GM21786 (cell line): ENCODE data around the gene SMC5.
A peak's percentile ranks its signal among the peaks of the same experiment; 100 is the strongest.
"Not testable (repeated sequence)": the region's sequence is repeated elsewhere in the genome, so short reads cannot be mapped to it uniquely, and the experiment has no call there.

Source experiments
- ATAC-seq: cut with Tn5 transposase; IDR thresholded peaks from one replicate; pipeline ENCODE4 v1.9.1; 2021; ENCODE audit not compliant: unreplicated experiment

Gene SMC5

GRCh38 chr9:70258692-70259511 lies at the start of gene SMC5:
Gene SMC5 (plus strand): TSS chr9:70258978. CDS start chr9:70259079, 101 bp downstream.
- peak; percentile 76 for ATAC-seq

- ATAC-seq: no peak
Observed at GRCh38 chr9:70217029-70217428, 41.7 kb upstream of the SMC5 start.

GRCh38 chr9:70218767-70219166 lies 40.0 kb upstream of the SMC5 start:
- no peak for ATAC-seq

- no peak for ATAC-seq
Observed at GRCh38 chr9:70220216-70220615, 38.6 kb upstream of the SMC5 start.

- ATAC-seq: no peak
Observed at GRCh38 chr9:70222354-70222753, 36.4 kb upstream of the SMC5 start.

- ATAC-seq: no peak
Observed at GRCh38 chr9:70228118-70228517, 30.7 kb upstream of the SMC5 start.

GRCh38 chr9:70228611-70229010 lies 30.2 kb upstream of the SMC5 start:
- ATAC-seq: no peak

- ATAC-seq: no peak
Observed at GRCh38 chr9:70229026-70229425, 29.8 kb upstream of the SMC5 start.

- ATAC-seq: no peak
Observed at GRCh38 chr9:70229579-70229978, 29.2 kb upstream of the SMC5 start.

- no peak for ATAC-seq
Observed at GRCh38 chr9:70232476-70232875, 26.3 kb upstream of the SMC5 start.

- not testable (repeated sequence) for ATAC-seq
Observed at GRCh38 chr9:70234208-70234607, 24.6 kb upstream of the SMC5 start.

GRCh38 chr9:70245952-70246351 lies 12.8 kb upstream of the SMC5 start:
- ATAC-seq: not testable (repeated sequence)

- ATAC-seq: no peak
Observed at GRCh38 chr9:70250221-70250620, 8.6 kb upstream of the SMC5 start.

GRCh38 chr9:70255486-70255885 lies 3.3 kb upstream of the SMC5 start:
- no peak for ATAC-seq

GRCh38 chr9:70256123-70256551 lies 2.6 kb upstream of the SMC5 start:
- ATAC-seq: no peak

GRCh38 chr9:70257502-70257901 lies 1.3 kb upstream of the SMC5 start:
- ATAC-seq: no peak

GRCh38 chr9:70257991-70258691 lies 637 bp upstream of the SMC5 start:
- peak; percentile 34 for ATAC-seq

GRCh38 chr9:70259512-70259802 lies 679 bp downstream of the SMC5 start:
- ATAC-seq: no peak

- ATAC-seq: no peak
Observed at GRCh38 chr9:70260007-70260443, 1.2 kb downstream of the SMC5 start.

- ATAC-seq: peak; percentile 31
Observed at GRCh38 chr9:70260606-70261005, 1.8 kb downstream of the SMC5 start.

GRCh38 chr9:70261131-70261870 lies 2.5 kb downstream of the SMC5 start:
- ATAC-seq: no peak

- no peak for ATAC-seq
Observed at GRCh38 chr9:70262366-70262765, 3.6 kb downstream of the SMC5 start.
